Endothelial cell of umbilical vein (primary cell): ENCODE data around the gene CFAP73. TPM values are rescaled to one million over a fixed set of nuclear protein-coding genes. Genes with fewer than 3 reads are reported as not detected.

Source experiments
- BruUV-seq: library from RNA; stranded (reverse); fragments of 400-500 nt; replicated peaks from 2 replicates; lab custom pipeline; 2021; lab: Mats Ljungman, UMichigan
- CTCF ChIA-PET: fragments of 300-600, 350-600 bp; sonication (Branson Sonifier 250); formaldehyde crosslinking; loops from one replicate; lab custom pipeline; 2021; ENCODE audit warnings: antibody characterized with exemption, inconsistent platforms; lab: Charles Lee
- POLR2A ChIA-PET: fragments of 300-600, 350-600 bp; sonication (Branson Sonifier 250); formaldehyde crosslinking; loops from one replicate; lab custom pipeline; 2021; ENCODE audit warnings: antibody characterized with exemption, inconsistent platforms; lab: Charles Lee
- DNase-seq: peaks from one replicate; pipeline ENCODE4 v3.0.0-alpha.2; 2011; ENCODE audit warnings: low read depth, low spot score
- FAIRE-seq: peaks from 2 replicates; lab custom pipeline; 2011; peaks lifted over from hg19 to GRCh38; lab: Jason Lieb, UNC
- H2AFZ ChIP-seq: 2 replicates; pipeline ENCODE4 v1.6.0; 2012; ENCODE audit warnings: low read depth, low read length, control low read depth, inconsistent platforms
- H3K27ac ChIP-seq: 2 replicates; pipeline ENCODE4 v1.5.1; 2011; ENCODE audit warnings: low read depth, mild to moderate bottlenecking, control low read depth, low read length, moderate library complexity; ENCODE audit not compliant: insufficient read depth
- H3K27me3 ChIP-seq, 2 experiments: 2 replicates each; pipeline versions ENCODE4 v1.6.0 to v1.6.1; 2011; ENCODE audit warnings: low read length in 2 of 2, mixed read lengths in 1 of 2; ENCODE audit not compliant: control insufficient read depth in 2 of 2, insufficient read depth in 2 of 2
- H3K36me3 ChIP-seq, 2 experiments: 2 replicates in 1 of 2; 3 replicates in 1 of 2; pipeline ENCODE4 v1.5.1; 2011; ENCODE audit warnings: low read length in 2 of 2, mild to moderate bottlenecking in 1 of 2, moderate library complexity in 1 of 2; ENCODE audit not compliant: control insufficient read depth in 2 of 2, insufficient read depth in 2 of 2; ENCODE audit errors: extremely low read depth in 1 of 2
- H3K4me1 ChIP-seq: 3 replicates; pipeline ENCODE4 v1.5.1; 2011; ENCODE audit warnings: mild to moderate bottlenecking, low read length; ENCODE audit not compliant: control insufficient read depth, insufficient read depth; ENCODE audit errors: extremely low read depth
- H3K4me2 ChIP-seq: 2 replicates; pipeline ENCODE4 v1.6.1; 2011; ENCODE audit warnings: low read length, control low read depth, mixed read lengths; ENCODE audit not compliant: insufficient read depth
- H3K4me3 ChIP-seq, 3 experiments: fragments of 200-600 bp in 1 of 3; sonication (generic), shearing (Covaris generic) in 1 of 3; replicated peaks in 1 of 3; 2 replicates each; pipeline ENCODE4 v1.5.1; 2011 to 2016; ENCODE audit warnings: control low read depth in 3 of 3, low read length in 3 of 3, mild to moderate bottlenecking in 2 of 3, inconsistent platforms in 1 of 3, low read depth in 1 of 3, moderate library complexity in 1 of 3; ENCODE audit not compliant: insufficient read depth in 1 of 3
- H3K79me2 ChIP-seq: 2 replicates; pipeline ENCODE4 v1.6.0; 2012; ENCODE audit warnings: low read length, inconsistent platforms; ENCODE audit not compliant: control insufficient read depth, insufficient read depth
- H3K9ac ChIP-seq: replicated peaks from 2 replicates; pipeline ENCODE3; 2011; ENCODE audit warnings: low read length, control low read depth; ENCODE audit not compliant: insufficient read depth; ENCODE audit errors: extremely low read depth
- H3K9me1 ChIP-seq: replicated peaks from 3 replicates; pipeline ENCODE4 v1.6.0; 2011; ENCODE audit warnings: mild to moderate bottlenecking, low read length; ENCODE audit not compliant: control insufficient read depth, insufficient read depth; ENCODE audit errors: extremely low read depth
- H3K9me3 ChIP-seq: replicated peaks from 2 replicates; pipeline ENCODE4 v1.5.1; 2012; ENCODE audit warnings: low read length, inconsistent platforms; ENCODE audit not compliant: control insufficient read depth, insufficient read depth
- H4K20me1 ChIP-seq: replicated peaks from 2 replicates; pipeline ENCODE3; 2011; ENCODE audit warnings: mild to moderate bottlenecking, low read length; ENCODE audit not compliant: control insufficient read depth, insufficient read depth; ENCODE audit errors: extremely low read depth
- CTCF ChIP-seq, 2 donors: IDR thresholded peaks; 1 replicate in 1 of 2; 2 replicates in 1 of 2; pipeline ENCODE4 v1.5.1; 2011; ENCODE audit warnings: low read length in 2 of 2, mild to moderate bottlenecking in 2 of 2, moderate library complexity in 2 of 2, control low read depth in 1 of 2, inconsistent platforms in 1 of 2, low read depth in 1 of 2; ENCODE audit not compliant: insufficient read depth in 1 of 2; ENCODE audit errors: extremely low read depth in 1 of 2
- EZH2 ChIP-seq: IDR thresholded peaks from 2 replicates; pipeline ENCODE4 v1.6.1; 2012; ENCODE audit warnings: borderline replicate concordance, low read depth, mild to moderate bottlenecking, moderate library complexity, low read length, inconsistent platforms; ENCODE audit not compliant: severe bottlenecking
- FOS ChIP-seq: IDR thresholded peaks from 2 replicates; pipeline ENCODE4 v1.6.1; 2011; ENCODE audit warnings: mild to moderate bottlenecking, low read length, moderate library complexity, borderline replicate concordance; ENCODE audit not compliant: insufficient read depth
- GATA2 ChIP-seq: IDR thresholded peaks from 2 replicates; pipeline ENCODE4 v1.7.0; 2011; ENCODE audit warnings: low read depth, mild to moderate bottlenecking, moderate library complexity, mixed read lengths, low read length; ENCODE audit not compliant: insufficient read length, insufficient read depth
- JUN ChIP-seq: IDR thresholded peaks from 2 replicates; pipeline ENCODE4 v1.6.1; 2011; ENCODE audit warnings: borderline replicate concordance, low read depth; ENCODE audit not compliant: insufficient read length, insufficient read depth
- MAX ChIP-seq: IDR thresholded peaks from 2 replicates; pipeline ENCODE4 v1.6.1; 2011; ENCODE audit not compliant: insufficient read depth, insufficient read length
- MYC ChIP-seq: IDR thresholded peaks from one replicate; pipeline ENCODE4 v1.6.1; 2011; ENCODE audit warnings: mild to moderate bottlenecking, low read depth, low read length
- POLR2A ChIP-seq: IDR thresholded peaks from 2 replicates; pipeline ENCODE4 v1.6.1; 2012; ENCODE audit warnings: low read depth, mild to moderate bottlenecking, control low read depth, low read length
- POLR2AphosphoS5 ChIP-seq: IDR thresholded peaks from 2 replicates; pipeline ENCODE4 v1.6.1; 2012; ENCODE audit warnings: low read depth, mild to moderate bottlenecking, control low read depth, low read length, moderate library complexity; ENCODE audit not compliant: insufficient read depth
- dilution Hi-C: fragments of 300-500 bp; cut with MboI; formaldehyde crosslinking; loops from one replicate; pipeline ENCODE4 v1.15.0; 2019; ENCODE audit warnings: low sequenced_read_pairs; ENCODE audit not compliant: extremely low pct_ligation_motif_present
- intact Hi-C: fragments of 100-400 bp; cut with micrococcal nuclease; formaldehyde crosslinking; loops from one replicate; pipeline ENCODE4 v1.10.0; 2022
- polyA plus RNA-seq, 4 experiments: library from polyadenylated mRNA; depleted of rRNA in 3 of 4; stranded (reverse) in 3 of 4; unstranded in 1 of 4; fragments of >200 nt; gene quantifications; 2 replicates each; pipeline versions ENCODE4 v1.2.1 to v1.2.3, GENCODE V29; 2011 to 2012; ENCODE audit warnings: missing spikeins in 1 of 4
- total RNA-seq: library from RNA; stranded (reverse); gene quantifications from 2 replicates; pipeline ENCODE4 v1.2.3, GENCODE V29; 2021

The CFAP73 gene
- total and polyA plus RNA-seq, 2 donors (not counting 3 experiments of a cell fraction or from before 2014, with no cell fraction given), result not detected

GRCh38 chr12:113165521-113166450 is 16.3 kb downstream of the CFAP73 start:
- BruUV-seq, result no TSS peak
- FAIRE-seq (no peak), DNase-seq (no peak)
- H3K36me3 ChIP-seq, result peaks cover 10 to 40% of the 10 kb centered on the region in 2 experiments
- H3K27ac ChIP-seq, result no peak overlapping the region
- dilution Hi-C loops (no loop called here), intact Hi-C loops (no loop called here)
- ChIA-PET CTCF (interaction anchor here (1.3 to 4.3 kb wide), 5 partner anchors 8 to 173 kb away, joined by 3 to 17 read pairs (median 11); no protein-coding TSS in a partner anchor), POLR2A (no interaction called here)
- no peak overlapping the region for H3K4me3 ChIP-seq
- no peaks in the 10 kb centered on the region for H3K79me2 ChIP-seq
- no peak overlapping the region for H3K4me2 ChIP-seq
- no peaks in the 10 kb centered on the region for H3K27me3 ChIP-seq
- no peaks in the 10 kb centered on the region for H4K20me1 ChIP-seq
- TF ChIP-seq CTCF (IDR thresholded peaks at IDR 0.05; ENCODE audit: extremely low read depth in 1 of 2, insufficient read depth in 1 of 2, low read depth in 1 of 2, low read length in 2 of 2), result no peak
- no peak for TF ChIP-seq MYC
- no peak for TF ChIP-seq GATA2
- no peak for TF ChIP-seq POLR2A
- no peaks in the 10 kb centered on the region for H3K4me1 ChIP-seq
- H3K9me3 ChIP-seq, result no peaks in the 10 kb centered on the region
- H2AFZ ChIP-seq, result no peak overlapping the region
- no peaks in the 10 kb centered on the region for H3K9me1 ChIP-seq
- no peak overlapping the region for H3K9ac ChIP-seq

GRCh38 chr12:113167868-113168267 is 18.3 kb downstream of the CFAP73 start:
- H3K4me2 ChIP-seq, result no peak overlapping the region
- H3K79me2 ChIP-seq, result no peaks in the 10 kb centered on the region
- DNase-seq (no peak), FAIRE-seq (no peak)
- POLR2A ChIA-PET, result no interaction called here
- no peaks in the 10 kb centered on the region for H3K9me3 ChIP-seq
- peaks cover 21 to 44% of the 10 kb centered on the region in 2 experiments for H3K36me3 ChIP-seq
- CTCF ChIA-PET, result no interaction called here
- no peak for TF ChIP-seq POLR2A
- TF ChIP-seq CTCF (IDR thresholded peaks at IDR 0.05; ENCODE audit: extremely low read depth in 1 of 2, insufficient read depth in 1 of 2, low read depth in 1 of 2, low read length in 2 of 2), result no peak
- no peak for TF ChIP-seq FOS
- no peak for TF ChIP-seq MAX
- no peak for TF ChIP-seq GATA2
- no peak for TF ChIP-seq EZH2
- TF ChIP-seq MYC, result no peak
- TF ChIP-seq JUN, result no peak
- TF ChIP-seq POLR2AphosphoS5, result no peak
- H3K4me3 ChIP-seq, result no peak overlapping the region
- no peak overlapping the region for H2AFZ ChIP-seq
- H4K20me1 ChIP-seq, result no peaks in the 10 kb centered on the region
- H3K9ac ChIP-seq, result no peak overlapping the region
- H3K9me1 ChIP-seq, result no peaks in the 10 kb centered on the region
- H3K27ac ChIP-seq, result no peak overlapping the region
- no peaks in the 10 kb centered on the region for H3K27me3 ChIP-seq
- no peaks in the 10 kb centered on the region for H3K4me1 ChIP-seq
- intact Hi-C loops (no loop called here), dilution Hi-C loops (no loop called here)
- no TSS peak for BruUV-seq
